Neural crest cell (in vitro differentiated cells): Measurements from ENCODE around the gene USP6NL. TPM values are rescaled to one million over a fixed set of nuclear protein-coding genes. Genes with fewer than 3 reads are reported as not detected.

Experiments used
- DNase-seq: peaks from one replicate; pipeline ENCODE4 v3.0.0; 2021; ENCODE audit warnings: low read depth, mixed read lengths, low spot score
- H3K27ac Mint-ChIP-seq: one replicate; pipeline ENCODE4 v1.8.0; 2021; ENCODE audit warnings: mild to moderate bottlenecking, mixed read lengths; ENCODE audit not compliant: unreplicated experiment
- H3K27me3 Mint-ChIP-seq: 2 replicates; pipeline ENCODE4 v1.8.0; 2021; ENCODE audit warnings: low read depth, mild to moderate bottlenecking, mixed read lengths
- H3K36me3 Mint-ChIP-seq: 2 replicates; pipeline ENCODE4 v1.8.0; 2021; ENCODE audit warnings: low read depth, mild to moderate bottlenecking, mixed read lengths
- H3K4me1 Mint-ChIP-seq: 2 replicates; pipeline ENCODE4 v1.8.0; 2021; ENCODE audit warnings: mixed read lengths
- H3K4me3 Mint-ChIP-seq: one replicate; pipeline ENCODE4 v1.8.0; 2021; ENCODE audit warnings: mild to moderate bottlenecking, mixed read lengths
- H3K9me3 Mint-ChIP-seq: 2 replicates; pipeline ENCODE4 v1.8.0; 2021; ENCODE audit warnings: mixed read lengths
- total RNA-seq: library from RNA; stranded (reverse); gene quantifications from 2 replicates; pipeline ENCODE4 v1.2.1, GENCODE V29; 2021
- TF ChIP-seq, protein P1 (sequence below): fragments of 200-600 bp; sonication (generic); conservative IDR thresholded peaks from 2 replicates; pipeline ENCODE4 v1.5.0; 2021; ENCODE audit warnings: antibody characterized with exemption, mild to moderate bottlenecking

USP6NL gene
- total RNA-seq, 1 donor from 2014 or later: 35.3 TPM

DNA sequence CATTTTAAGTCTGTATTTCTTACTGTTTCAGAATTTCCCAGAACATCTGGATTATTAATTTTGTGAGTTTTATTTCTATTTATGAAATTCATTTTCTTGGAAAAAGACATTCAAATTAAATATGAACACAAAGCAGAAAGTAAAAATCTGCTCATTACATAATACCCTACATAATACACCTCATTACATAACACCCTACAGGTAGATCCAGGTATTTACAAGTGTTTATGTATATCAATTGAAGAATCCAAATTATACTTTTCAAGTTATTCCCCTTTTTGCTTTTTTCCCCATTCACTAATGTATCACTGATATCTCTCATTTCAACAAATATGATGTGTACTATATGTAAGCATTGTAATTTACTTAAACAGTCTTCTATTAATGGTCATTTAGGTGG, 129.1 kb downstream of the USP6NL start:
- Mint-ChIP-seq H3K36me3 (peaks cover 26% of the 10 kb centered on the region), H3K4me1 (peaks cover 12% of the 10 kb centered on the region), H3K4me3 (no peak overlapping the region), H3K27ac (no peak overlapping the region), H3K27me3 (no peaks in the 10 kb centered on the region), H3K9me3 (no peaks in the 10 kb centered on the region)
- no peak for DNase-seq
- TF ChIP-seq, protein P1, sequence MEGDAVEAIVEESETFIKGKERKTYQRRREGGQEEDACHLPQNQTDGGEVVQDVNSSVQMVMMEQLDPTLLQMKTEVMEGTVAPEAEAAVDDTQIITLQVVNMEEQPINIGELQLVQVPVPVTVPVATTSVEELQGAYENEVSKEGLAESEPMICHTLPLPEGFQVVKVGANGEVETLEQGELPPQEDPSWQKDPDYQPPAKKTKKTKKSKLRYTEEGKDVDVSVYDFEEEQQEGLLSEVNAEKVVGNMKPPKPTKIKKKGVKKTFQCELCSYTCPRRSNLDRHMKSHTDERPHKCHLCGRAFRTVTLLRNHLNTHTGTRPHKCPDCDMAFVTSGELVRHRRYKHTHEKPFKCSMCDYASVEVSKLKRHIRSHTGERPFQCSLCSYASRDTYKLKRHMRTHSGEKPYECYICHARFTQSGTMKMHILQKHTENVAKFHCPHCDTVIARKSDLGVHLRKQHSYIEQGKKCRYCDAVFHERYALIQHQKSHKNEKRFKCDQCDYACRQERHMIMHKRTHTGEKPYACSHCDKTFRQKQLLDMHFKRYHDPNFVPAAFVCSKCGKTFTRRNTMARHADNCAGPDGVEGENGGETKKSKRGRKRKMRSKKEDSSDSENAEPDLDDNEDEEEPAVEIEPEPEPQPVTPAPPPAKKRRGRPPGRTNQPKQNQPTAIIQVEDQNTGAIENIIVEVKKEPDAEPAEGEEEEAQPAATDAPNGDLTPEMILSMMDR: peak; percentile 36

DNA sequence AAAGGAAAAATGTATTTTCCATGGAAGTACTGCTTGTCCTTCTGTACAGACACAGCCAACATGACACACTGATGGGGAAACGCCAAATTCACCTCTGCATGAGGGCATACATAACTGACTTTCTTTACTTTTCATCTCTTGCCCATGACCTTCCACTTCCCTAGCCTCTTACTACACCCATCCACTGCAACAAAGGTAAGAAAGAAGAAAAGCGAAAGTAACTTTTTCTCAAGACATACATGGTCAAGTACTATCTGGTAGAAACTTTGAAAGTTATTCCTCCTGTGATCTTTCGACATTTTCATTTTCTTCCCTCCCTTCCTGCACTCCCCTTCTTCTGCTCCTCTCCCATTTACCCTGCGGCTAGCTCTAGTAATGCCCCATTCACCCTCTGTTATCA, 130.8 kb downstream of the USP6NL start:
- TF ChIP-seq, protein P1: no peak
- Mint-ChIP-seq H3K9me3 (no peaks in the 10 kb centered on the region), H3K27ac (peak overlapping the region; percentile 37), H3K36me3 (peaks cover 25% of the 10 kb centered on the region), H3K4me3 (no peak overlapping the region), H3K27me3 (no peaks in the 10 kb centered on the region), H3K4me1 (peaks cover 18% of the 10 kb centered on the region)
- no peak for DNase-seq

DNA sequence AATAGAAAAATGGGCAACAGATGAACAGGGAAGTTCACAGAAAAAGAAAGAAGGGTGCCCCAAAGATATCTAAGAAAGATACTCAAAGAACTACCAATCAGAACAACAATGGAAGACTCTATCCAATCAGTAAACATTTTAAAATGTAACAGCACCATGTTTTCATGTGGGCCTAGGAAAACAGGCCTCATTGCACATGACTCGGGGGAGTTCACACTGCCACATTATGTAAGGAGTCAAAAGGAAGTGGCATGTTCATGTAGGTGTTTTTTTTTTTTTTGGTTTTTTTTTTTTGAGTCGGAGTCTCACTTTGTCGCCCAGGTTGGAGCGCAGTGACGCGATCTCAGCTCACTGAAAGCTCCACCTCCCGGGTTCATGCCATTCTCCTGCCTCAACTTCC, 132.2 kb downstream of the USP6NL start:
- TF ChIP-seq, protein P1: no peak
- Mint-ChIP-seq H3K36me3 (peaks cover 22% of the 10 kb centered on the region), H3K27me3 (no peaks in the 10 kb centered on the region), H3K27ac (no peak overlapping the region), H3K4me3 (no peak overlapping the region), H3K9me3 (no peaks in the 10 kb centered on the region), H3K4me1 (peaks cover 15% of the 10 kb centered on the region)
- no peak for DNase-seq

DNA sequence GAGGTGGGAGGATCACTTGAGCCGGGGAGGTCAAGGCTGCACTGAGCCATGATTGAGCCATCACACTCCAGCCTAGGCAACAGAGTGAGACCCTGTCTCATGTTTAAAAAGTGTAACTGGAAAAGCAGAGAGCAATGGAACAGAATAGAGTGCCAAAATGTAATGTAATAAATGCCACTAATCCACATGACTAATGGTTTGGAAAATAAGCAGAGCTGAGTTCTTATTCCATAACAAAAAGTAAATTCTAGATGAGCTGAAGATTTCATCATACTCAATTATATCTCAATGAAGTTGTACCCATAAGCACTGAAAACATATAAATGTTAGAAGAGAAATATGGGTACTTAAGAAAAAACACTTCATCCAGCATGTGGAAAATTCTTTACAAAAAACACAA, 132.6 kb downstream of the USP6NL start:
- Mint-ChIP-seq H3K27me3 (no peaks in the 10 kb centered on the region), H3K4me1 (peaks cover 12% of the 10 kb centered on the region), H3K9me3 (no peaks in the 10 kb centered on the region), H3K27ac (no peak overlapping the region), H3K4me3 (no peak overlapping the region), H3K36me3 (peaks cover 20% of the 10 kb centered on the region)
- TF ChIP-seq, protein P1: no peak
- no peak for DNase-seq

DNA sequence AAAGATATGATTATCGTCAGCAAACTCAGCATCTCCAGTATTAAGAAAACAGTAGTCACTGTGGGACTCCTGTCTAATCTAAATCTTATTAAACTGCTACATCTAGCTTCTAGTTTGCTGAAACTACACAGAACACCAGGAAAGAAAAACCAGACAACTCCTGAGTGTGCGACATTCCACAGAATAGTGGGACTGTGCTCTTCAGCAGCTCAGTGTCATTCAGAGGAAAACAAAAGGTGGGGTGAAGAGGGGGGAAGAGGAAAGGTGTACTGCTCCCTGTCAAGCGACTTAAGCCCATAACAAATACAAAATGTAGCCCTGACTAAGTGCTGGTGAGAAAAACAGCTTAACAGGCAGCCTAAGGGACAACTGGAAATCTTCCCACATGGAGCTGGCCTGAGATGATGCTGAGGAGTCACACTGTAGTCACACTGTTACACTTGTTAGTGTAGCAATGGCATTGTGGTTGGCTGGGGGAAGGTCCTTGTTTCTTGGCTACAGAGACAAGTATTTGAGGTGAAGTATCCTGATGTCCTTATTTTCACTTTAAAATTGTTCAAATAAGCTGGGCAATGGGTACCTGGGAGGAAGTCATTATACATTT, 135.5 kb downstream of the USP6NL start:
- DNase-seq: no peak
- Mint-ChIP-seq H3K4me1 (peaks cover 6% of the 10 kb centered on the region), H3K27ac (no peak overlapping the region), H3K9me3 (no peaks in the 10 kb centered on the region), H3K4me3 (no peak overlapping the region), H3K36me3 (peaks cover 9% of the 10 kb centered on the region), H3K27me3 (no peaks in the 10 kb centered on the region)
- TF ChIP-seq, protein P1: no peak
